A549 (cell line): ENCODE data around the gene STRA8. TPM values are rescaled to one million over a fixed set of nuclear protein-coding genes. Genes with fewer than 3 reads are reported as not detected.

Experiments used
- ATAC-seq, 2 experiments: fragments of 200-7000 bp in 1 of 2; fragments of >200 bp in 1 of 2; cut with Nextera tagmentation in 1 of 2; cut with Tn5 transposase in 1 of 2; 3 replicates each; pipeline versions ENCODE4 v1.8.0 to v1.9.1; 2018 to 2020; ENCODE audit warnings: mild to moderate bottlenecking in 1 of 2, moderate library complexity in 1 of 2
- CTCF ChIA-PET: fragments of 300-600 bp; sonication (Branson Sonifier 250); formaldehyde crosslinking; extraction: SDS; loops from one replicate; lab custom pipeline; 2021; ENCODE audit warnings: antibody characterized with exemption, inconsistent platforms; lab: Yijun Ruan, JAX
- POLR2A ChIA-PET: fragments of 350-600 bp; formaldehyde crosslinking; extraction: SDS; loops from one replicate; lab custom pipeline; 2021; ENCODE audit warnings: antibody characterized with exemption, inconsistent platforms; lab: Yijun Ruan, JAX
- DNase-seq, 2 experiments: peaks; one replicate each; pipeline versions ENCODE4 v3.0.0 to v3.0.0-alpha.2; 2011 to 2016; ENCODE audit warnings: low read depth in 1 of 2, low spot score in 1 of 2
- FAIRE-seq: peaks from 2 replicates; lab custom pipeline; 2011; peaks lifted over from hg19 to GRCh38; lab: Jason Lieb, UNC
- H3K27ac ChIP-seq, 2 experiments: fragments of >200 bp; sonication (Bioruptor Twin); formaldehyde crosslinking; 3 replicates each; pipeline ENCODE4 v1.5.1; 2016 to 2017
- H3K4me1 ChIP-seq: fragments of >200 bp; sonication (Bioruptor Twin); formaldehyde crosslinking; 3 replicates; pipeline ENCODE4 v1.6.1; 2016
- H3K4me2 ChIP-seq: fragments of >200 bp; sonication (Bioruptor Twin); formaldehyde crosslinking; 3 replicates; pipeline ENCODE4 v1.6.1; 2016
- H3K4me3 ChIP-seq: fragments of >200 bp; sonication (Bioruptor Twin); formaldehyde crosslinking; 3 replicates; pipeline ENCODE4 v1.5.1; 2016
- H3K9me3 ChIP-seq: fragments of >200 bp; sonication (Bioruptor Twin); formaldehyde crosslinking; 3 replicates; pipeline ENCODE4 v1.6.1; 2016
- BCL3 ChIP-seq: fragments of >200 bp; sonication (Bioruptor Twin); formaldehyde crosslinking; IDR thresholded peaks from 3 replicates; pipeline ENCODE4 v1.6.1; 2016
- CBX2 ChIP-seq: fragments of 200-600 bp; sonication (generic); IDR thresholded peaks from 2 replicates; pipeline ENCODE4 v1.6.1; 2016; ENCODE audit warnings: low read depth, mild to moderate bottlenecking, borderline replicate concordance
- CEBPB ChIP-seq, 2 experiments: fragments of >200 bp in 1 of 2; sonication (Bioruptor Twin) in 1 of 2; formaldehyde crosslinking in 1 of 2; IDR thresholded peaks; 2 replicates each; pipeline ENCODE4 v1.6.1; 2012 to 2016
- CHD2 ChIP-seq: fragments of 150-350 bp; IDR thresholded peaks from 2 replicates; pipeline ENCODE4 v1.6.1; 2014; ENCODE audit warnings: low read length; ENCODE audit not compliant: partially characterized antibody
- CHD4 ChIP-seq: fragments of 200-600 bp; sonication (generic); IDR thresholded peaks from 2 replicates; pipeline ENCODE4 v1.6.1; 2016; ENCODE audit warnings: antibody characterized with exemption, mild to moderate bottlenecking, borderline replicate concordance
- CTCF ChIP-seq: fragments of >200 bp; sonication (Bioruptor Twin); formaldehyde crosslinking; IDR thresholded peaks from 3 replicates; pipeline ENCODE4 v1.5.1; 2016
- E2F6 ChIP-seq: IDR thresholded peaks from 2 replicates; pipeline ENCODE4 v1.6.1; 2012; ENCODE audit warnings: low read depth, borderline replicate concordance
- EHMT2 ChIP-seq: fragments of 200-600 bp; sonication (generic); IDR thresholded peaks from 2 replicates; pipeline ENCODE4 v1.6.1; 2016; ENCODE audit warnings: antibody characterized with exemption, low read depth, mild to moderate bottlenecking, moderate library complexity
- ELK1 ChIP-seq: fragments of 150-350 bp; IDR thresholded peaks from 2 replicates; pipeline ENCODE4 v1.6.1; 2014; ENCODE audit warnings: low read depth, mild to moderate bottlenecking, low read length
- EP300 ChIP-seq, 2 experiments: fragments of >200 bp; sonication (Bioruptor Twin); formaldehyde crosslinking; IDR thresholded peaks; 2 replicates in 1 of 2; 3 replicates in 1 of 2; pipeline ENCODE4 v1.6.1; 2016 to 2017
- FOSL2 ChIP-seq, 2 experiments: fragments of 450-650 bp in 1 of 2; fragments of >200 bp in 1 of 2; sonication (Bioruptor Twin) in 1 of 2; formaldehyde crosslinking; IDR thresholded peaks; 2 replicates each; pipeline versions ENCODE4 v1.5.0 to v1.6.1; 2016 to 2020; ENCODE audit warnings: mild to moderate bottlenecking in 1 of 2, moderate library complexity in 1 of 2
- GATA3 ChIP-seq: IDR thresholded peaks from 2 replicates; pipeline ENCODE4 v1.6.1; 2012; ENCODE audit warnings: borderline replicate concordance
- HES2 ChIP-seq: fragments of >200 bp; sonication (Bioruptor Twin); formaldehyde crosslinking; IDR thresholded peaks from 2 replicates; pipeline ENCODE4 v1.6.1; 2016
- HEYL ChIP-seq: fragments of 250-450 bp; sonication (Bioruptor Pico); IDR thresholded peaks from 2 replicates; pipeline ENCODE4 v1.8.0; 2021; ENCODE audit warnings: mild to moderate bottlenecking, moderate library complexity
- JUNB ChIP-seq: fragments of >200 bp; sonication (Bioruptor Twin); formaldehyde crosslinking; IDR thresholded peaks from 2 replicates; pipeline ENCODE4 v1.6.1; 2016
- MAX ChIP-seq: IDR thresholded peaks from 2 replicates; pipeline ENCODE4 v1.6.1; 2012
- NPAS2 ChIP-seq: fragments of 250-450 bp; sonication (Bioruptor Pico); IDR thresholded peaks from 2 replicates; pipeline ENCODE4 v1.8.0; 2022; ENCODE audit warnings: mild to moderate bottlenecking, moderate library complexity, borderline replicate concordance
- PBX3 ChIP-seq: IDR thresholded peaks from 2 replicates; pipeline ENCODE4 v1.6.1; 2012
- POLR2AphosphoS2 ChIP-seq: conservative IDR thresholded peaks from 2 replicates; pipeline ENCODE4 v1.6.1; 2012; ENCODE audit warnings: low read length, improper control_type of control experiment, inconsistent platforms
- REST ChIP-seq: fragments of 200-600 bp; sonication (generic); IDR thresholded peaks from 2 replicates; pipeline ENCODE4 v1.6.1; 2016; ENCODE audit warnings: antibody characterized with exemption, mild to moderate bottlenecking, moderate library complexity
- USF2 ChIP-seq: fragments of 450-650 bp; IDR thresholded peaks from 2 replicates; pipeline ENCODE4 v1.6.1; 2014; ENCODE audit warnings: antibody characterized with exemption
- ZC3H11A ChIP-seq: fragments of 450-650 bp; IDR thresholded peaks from 2 replicates; pipeline ENCODE4 v1.6.1; 2014; ENCODE audit warnings: antibody characterized with exemption, mild to moderate bottlenecking
- WGBS: methylation state at CpG from one replicate; pipeline ENCODE4 v1.1.6; 2017; ENCODE audit errors: missing lambda C conversion rate; 5-methylcytosine and 5-hydroxymethylcytosine counted together
- polyA plus RNA-seq, 4 experiments: library from polyadenylated mRNA; depleted of rRNA in 3 of 4; stranded (reverse); fragments of >200 nt; fragmentation: RNase III in 1 of 4; extraction: RNeasy Plus Mini Kit Qiagen cat#74134 plus additional on column Dnase treatment in 1 of 4; gene quantifications; 2 replicates in 3 of 4; 3 replicates in 1 of 4; pipeline ENCODE4 v1.2.3, GENCODE V29; 2011 to 2017

STRA8 gene
- polyA plus RNA-seq, 2 of the 4 experiments (the other 2 are of a cell fraction): not detected

- ChIA-PET POLR2A (no interaction called here), CTCF (interaction anchor here (0.8 to 1.5 kb wide), 5 partner anchors 11 to 63 kb away, joined by 3 to 4 read pairs (median 3); no protein-coding TSS in a partner anchor)
- no peak overlapping the region for H3K4me2 ChIP-seq
- no peaks in the 10 kb centered on the region for H3K4me1 ChIP-seq
- no peak overlapping the region for H3K27ac ChIP-seq
- TF ChIP-seq REST (no peak), CBX2 (no peak), USF2 (no peak), HEYL (CRISPR knock-in tag) (no peak), CHD4 (no peak), PBX3 (no peak), BCL3 (no peak), CTCF (no peak), POLR2AphosphoS2 (no peak), MAX (no peak), FOSL2 (IDR thresholded peaks at IDR 0.05) (no peak), FOSL2 (CRISPR knock-in tag; IDR thresholded peaks at IDR 0.05) (no peak)
- H3K4me3 ChIP-seq: no peak overlapping the region
- ATAC-seq: peak in 1 of 2 experiments; percentile 36; a peak in 1 of 6 replicates
- H3K9me3 ChIP-seq: no peaks in the 10 kb centered on the region
- DNase-seq: no peak
- no peak for FAIRE-seq
These were observed 2.0 kb upstream of the STRA8 start for GRCh38 chr7:135231686-135232085.

GRCh38 chr7:135232087-135232486, 1.6 kb upstream of the STRA8 start:
- H3K9me3 ChIP-seq: no peaks in the 10 kb centered on the region
- no peak overlapping the region for H3K4me3 ChIP-seq
- TF ChIP-seq FOSL2 (IDR thresholded peaks at IDR 0.05): no peak
- TF ChIP-seq FOSL2 (CRISPR knock-in tag; IDR thresholded peaks at IDR 0.05): no peak
- no peak for TF ChIP-seq EHMT2
- no peak for TF ChIP-seq GATA3
- no peak for TF ChIP-seq CHD4
- TF ChIP-seq E2F6: no peak
- TF ChIP-seq CHD2: no peak
- TF ChIP-seq EP300 (IDR thresholded peaks at IDR 0.05): no peak
- no peak for TF ChIP-seq HES2
- TF ChIP-seq NPAS2 (CRISPR knock-in tag): no peak
- TF ChIP-seq JUNB: no peak
- no peak for TF ChIP-seq MAX
- TF ChIP-seq ZC3H11A: no peak
- TF ChIP-seq CEBPB (IDR thresholded peaks at IDR 0.05): no peak
- TF ChIP-seq ELK1: no peak
- CTCF ChIA-PET: interaction anchor here (0.8 to 3.6 kb wide), 6 partner anchors 10 to 63 kb away, joined by 3 to 12 read pairs (median 3); no protein-coding TSS in a partner anchor
- H3K27ac ChIP-seq: no peak overlapping the region
- FAIRE-seq (no peak), ATAC-seq (no peak), DNase-seq (no peak)
- no peaks in the 10 kb centered on the region for H3K4me1 ChIP-seq
- POLR2A ChIA-PET: no interaction called here
- H3K4me2 ChIP-seq: no peak overlapping the region
- WGBS: 88% methylated on average over 6 of the region's 6 CpGs
